KMS-11 (cell line): Measurements from ENCODE around the gene ADGRE1.

ENCODE experiments used
- H2AFZ ChIP-seq: fragments of 200-600 bp; sonication (generic); 2 replicates; pipeline ENCODE4 v1.6.1; 2016; ENCODE audit warnings: antibody characterized with exemption, mixed run types, low read depth
- H3K27ac ChIP-seq: fragments of 200-600 bp; sonication (generic); 2 replicates; pipeline ENCODE4 v1.6.1; 2016; ENCODE audit warnings: mild to moderate bottlenecking, mixed run types
- H3K27me3 ChIP-seq: fragments of 200-600 bp; sonication (generic); 2 replicates; pipeline ENCODE4 v1.6.1; 2017; ENCODE audit warnings: mild to moderate bottlenecking, low read depth, mixed run types, moderate library complexity; ENCODE audit not compliant: insufficient read depth
- H3K36me3 ChIP-seq: fragments of 200-600 bp; sonication (generic); 2 replicates; pipeline ENCODE4 v1.6.1; 2017; ENCODE audit warnings: mild to moderate bottlenecking, mixed run types; ENCODE audit not compliant: insufficient read depth
- H3K4me1 ChIP-seq: fragments of 200-600 bp; sonication (generic); 2 replicates; pipeline ENCODE4 v1.6.1; 2016; ENCODE audit warnings: mild to moderate bottlenecking, low read depth, mixed run types; ENCODE audit not compliant: poor library complexity, severe bottlenecking
- H3K4me2 ChIP-seq: fragments of 200-600 bp; sonication (generic); 2 replicates; pipeline ENCODE4 v1.7.0; 2016; ENCODE audit warnings: mild to moderate bottlenecking, mixed run types
- H3K4me3 ChIP-seq: fragments of 200-600 bp; sonication (generic); IDR thresholded peaks from 2 replicates; pipeline ENCODE4 v1.6.1; 2017; ENCODE audit warnings: low read depth, low read length, mixed read lengths; ENCODE audit not compliant: insufficient read depth
- H3K79me2 ChIP-seq: fragments of 200-600 bp; sonication (generic); 2 replicates; pipeline ENCODE4 v1.6.1; 2016; ENCODE audit warnings: low read depth, mixed run types; ENCODE audit not compliant: insufficient read depth
- H3K9ac ChIP-seq: fragments of 200-600 bp; sonication (generic); 2 replicates; pipeline ENCODE4 v1.6.1; 2016; ENCODE audit warnings: mild to moderate bottlenecking, mixed run types
- H4K20me1 ChIP-seq: fragments of 200-600 bp; sonication (generic); 2 replicates; pipeline ENCODE4 v1.6.1; 2016; ENCODE audit warnings: mild to moderate bottlenecking, mixed run types; ENCODE audit not compliant: insufficient read depth
- CTCF ChIP-seq: fragments of 200-600 bp; sonication (generic); conservative IDR thresholded peaks from 2 replicates; pipeline ENCODE4 v1.6.1; 2017; ENCODE audit warnings: low read depth, mild to moderate bottlenecking, antibody characterized with exemption, low read length, moderate library complexity, mixed read lengths

Gene ADGRE1

GRCh38 chr19:6854758-6855157 lies 32.6 kb upstream of the ADGRE1 start:
- Histone ChIP-seq H3K4me2 (no peak overlapping the region), H3K79me2 (no peaks in the 10 kb centered on the region), H3K4me3 (no peak overlapping the region), H3K9ac (no peak overlapping the region), H2AFZ (no peak overlapping the region), H3K27ac (no peak overlapping the region), H3K27me3 (no peaks in the 10 kb centered on the region), H3K36me3 (no peaks in the 10 kb centered on the region), H3K4me1 (peaks cover 17% of the 10 kb centered on the region), H4K20me1 (no peaks in the 10 kb centered on the region)
- no peak for TF ChIP-seq CTCF

- Histone ChIP-seq H3K27ac (no peak overlapping the region), H3K9ac (no peak overlapping the region), H3K36me3 (no peaks in the 10 kb centered on the region), H3K79me2 (no peaks in the 10 kb centered on the region), H3K4me2 (no peak overlapping the region), H3K27me3 (no peaks in the 10 kb centered on the region), H2AFZ (no peak overlapping the region), H4K20me1 (no peaks in the 10 kb centered on the region), H3K4me3 (no peak overlapping the region), H3K4me1 (no peaks in the 10 kb centered on the region)
- TF ChIP-seq CTCF, result no peak
Observed at GRCh38 chr19:6856749-6857372, 30.5 kb upstream of the ADGRE1 start.

GRCh38 chr19:6861683-6862286 lies 25.6 kb upstream of the ADGRE1 start:
- H3K9ac ChIP-seq, result no peak overlapping the region
- no peak overlapping the region for H3K27ac ChIP-seq
- H3K36me3 ChIP-seq, result no peaks in the 10 kb centered on the region
- TF ChIP-seq CTCF, result no peak
- H3K4me2 ChIP-seq, result no peak overlapping the region
- H2AFZ ChIP-seq, result no peak overlapping the region
- no peaks in the 10 kb centered on the region; the same call in 1 of the 2 replicates for H3K27me3 ChIP-seq
- H3K79me2 ChIP-seq, result no peaks in the 10 kb centered on the region
- H3K4me1 ChIP-seq, result peaks cover 10% of the 10 kb centered on the region
- H3K4me3 ChIP-seq, result no peak overlapping the region
- no peaks in the 10 kb centered on the region for H4K20me1 ChIP-seq

- no peak overlapping the region for H3K4me3 ChIP-seq
- peak overlapping the region; percentile 76; the same call in 1 of the 2 replicates for H2AFZ ChIP-seq
- H3K9ac ChIP-seq, result no peak overlapping the region
- TF ChIP-seq CTCF, result peak; percentile 85
- no peak overlapping the region for H3K27ac ChIP-seq
- H4K20me1 ChIP-seq, result no peaks in the 10 kb centered on the region
- no peaks in the 10 kb centered on the region; the same call in 1 of the 2 replicates for H3K27me3 ChIP-seq
- no peaks in the 10 kb centered on the region for H3K36me3 ChIP-seq
- 0 out of 2 replicates have a peak overlapping the region, but pooled peaks have one; percentile 64 for H3K4me2 ChIP-seq
- peaks cover 10% of the 10 kb centered on the region for H3K4me1 ChIP-seq
- no peaks in the 10 kb centered on the region for H3K79me2 ChIP-seq
Observed at GRCh38 chr19:6862673-6863078, 24.7 kb upstream of the ADGRE1 start.
